HG03108 (cell line): ENCODE measurements around the gene LHFPL4.
"Not testable (repeated sequence)": the region's sequence is repeated elsewhere in the genome, so short reads cannot be mapped to it uniquely, and the experiment has no call there.

Experiments used
- ATAC-seq: cut with Tn5 transposase; IDR thresholded peaks from one replicate; pipeline ENCODE4 v1.9.1; 2021; ENCODE audit warnings: moderate library complexity; ENCODE audit not compliant: unreplicated experiment

The LHFPL4 gene

DNA sequence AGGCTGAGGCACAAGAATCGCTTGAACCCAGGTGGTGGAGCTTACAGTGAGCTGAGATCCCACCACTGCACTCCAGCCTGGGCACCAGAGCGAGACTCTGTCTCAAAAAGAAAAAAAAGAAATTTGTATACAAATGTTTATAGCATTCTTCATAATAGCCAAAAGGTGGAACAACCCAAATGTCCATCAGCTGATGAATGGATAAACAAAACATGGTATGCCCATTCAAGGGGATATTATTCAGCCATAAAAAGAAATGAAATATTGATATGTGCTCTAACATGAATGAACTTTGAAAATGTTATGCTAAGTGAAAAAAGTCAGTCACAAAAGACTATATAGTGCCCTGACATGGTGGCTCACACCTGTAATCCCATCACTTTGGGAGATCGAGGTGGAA lies 11.4 kb downstream of the LHFPL4 start:
- ATAC-seq, result no peak

DNA sequence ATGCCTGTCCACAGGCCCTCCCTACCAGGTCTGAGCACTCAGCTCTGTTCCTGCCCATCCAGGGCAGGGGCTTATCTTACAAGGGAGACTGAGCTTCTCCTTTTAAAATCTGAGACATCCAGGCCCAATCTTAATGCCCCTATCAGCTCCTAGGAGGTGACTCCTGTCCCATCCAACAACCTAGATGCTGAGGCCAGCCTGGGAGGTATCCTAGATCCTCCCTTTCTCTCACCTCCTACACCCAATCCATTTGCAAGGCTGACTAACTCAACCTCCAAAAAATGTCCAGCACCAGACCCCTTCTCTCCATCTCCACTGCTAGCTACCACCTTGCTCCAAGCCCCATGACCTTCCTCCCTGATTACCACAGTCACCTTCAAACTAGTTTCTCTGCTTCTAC lies 17.4 kb downstream of the LHFPL4 start:
- no peak for ATAC-seq

GRCh38 chr3:9534429-9534828 lies 19.2 kb downstream of the LHFPL4 start:
- no peak for ATAC-seq

GRCh38 chr3:9525078-9525477 lies 28.5 kb downstream of the LHFPL4 start:
- ATAC-seq, result no peak

GRCh38 chr3:9514956-9515355 lies 38.7 kb downstream of the LHFPL4 start:
- no peak for ATAC-seq

GRCh38 chr3:9514306-9514705 lies 39.3 kb downstream of the LHFPL4 start:
- ATAC-seq, result no peak

- ATAC-seq, result no peak
Observed at GRCh38 chr3:9512456-9513045, 41.1 kb downstream of the LHFPL4 start.

DNA sequence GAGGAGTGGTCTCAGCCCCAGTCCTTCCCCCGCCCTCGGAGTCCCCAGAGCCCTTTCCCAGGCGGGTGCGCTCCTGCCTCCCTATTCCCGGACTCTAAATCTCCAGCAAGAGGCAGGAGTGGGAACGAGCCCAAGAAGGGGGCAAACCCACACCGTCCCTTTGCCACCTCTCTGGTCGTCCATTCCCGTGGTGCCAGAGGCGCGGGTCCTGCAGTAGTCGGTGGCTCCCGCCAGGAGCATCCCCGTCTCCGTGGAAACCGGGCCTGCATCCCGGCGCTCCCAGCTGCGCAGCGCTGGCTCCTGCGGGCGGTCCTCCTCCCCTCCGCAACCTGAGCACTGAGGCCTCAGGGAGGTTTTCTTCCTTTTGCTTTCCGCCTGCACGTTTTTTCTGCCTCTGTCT lies 44.8 kb downstream of the LHFPL4 start:
- no peak for ATAC-seq

DNA sequence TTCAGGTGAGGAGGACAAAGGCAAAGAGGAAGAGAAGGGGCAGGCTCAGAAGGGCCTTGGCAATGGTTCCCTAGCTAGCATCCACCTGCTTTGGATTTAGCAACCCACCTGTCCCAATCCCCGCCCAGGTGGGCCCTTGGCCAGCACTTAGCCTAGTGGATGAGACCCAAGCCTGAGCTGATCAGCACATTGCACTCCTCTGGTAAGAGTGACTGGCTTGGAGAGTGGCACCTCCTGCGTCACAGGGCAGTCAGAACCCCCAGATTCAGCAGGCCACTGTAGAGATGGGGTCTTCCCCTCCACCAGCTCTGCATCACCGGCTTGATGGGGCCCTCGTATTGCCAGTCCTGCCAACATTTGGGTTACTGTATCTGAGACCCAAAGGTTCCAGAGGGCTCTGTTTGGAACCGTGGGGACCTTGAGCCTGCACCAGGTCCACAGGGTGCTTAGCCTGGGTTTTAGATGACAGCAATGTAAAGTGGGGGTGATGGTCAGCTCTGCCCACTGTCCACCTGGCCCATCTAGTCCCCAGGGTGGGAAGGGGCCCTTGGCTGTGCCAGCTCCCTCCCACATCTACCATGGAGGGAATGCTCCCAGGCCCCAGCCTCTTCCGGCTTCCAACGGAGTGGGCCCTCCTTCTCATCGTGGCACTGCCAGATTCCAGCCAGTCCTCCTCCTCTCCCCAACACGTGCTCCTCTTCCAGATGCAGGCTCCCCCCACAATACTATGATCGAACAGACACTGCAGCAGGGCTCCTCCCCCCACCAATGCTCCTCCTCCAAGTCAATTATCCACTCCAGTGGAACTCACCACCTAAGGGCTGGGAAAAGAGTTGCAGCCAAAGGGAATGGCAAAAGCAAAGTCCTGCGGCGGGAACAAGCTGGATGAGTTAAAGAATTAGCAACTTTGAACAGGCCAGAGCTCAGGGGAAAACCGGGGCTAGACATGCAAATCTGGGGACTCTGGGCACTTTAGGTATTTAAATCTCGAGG lies 45.7 kb downstream of the LHFPL4 start:
- no peak for ATAC-seq

DNA sequence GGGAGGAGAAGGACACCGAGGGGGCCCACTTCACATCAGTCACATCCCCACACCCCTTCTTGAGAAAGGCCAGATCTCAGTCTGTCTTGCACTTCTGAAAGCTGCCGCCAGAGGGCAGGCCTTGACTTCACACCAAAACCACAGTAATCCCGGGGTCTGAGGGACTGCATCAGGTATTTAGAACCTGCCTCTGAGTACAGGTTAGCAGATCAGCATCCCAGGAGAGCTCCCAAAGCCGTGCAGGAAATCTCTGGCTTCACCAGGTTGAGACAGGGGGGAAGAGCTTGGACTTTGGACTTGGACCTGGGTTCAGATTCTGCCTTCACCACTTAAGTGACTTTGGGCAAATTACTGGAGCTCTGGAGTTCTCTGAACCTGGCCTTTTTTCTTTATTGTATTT lies 50.3 kb downstream of the LHFPL4 start:
- no peak for ATAC-seq

- no peak for ATAC-seq
Observed at GRCh38 chr3:9501226-9501625, 52.4 kb downstream of the LHFPL4 start.

DNA sequence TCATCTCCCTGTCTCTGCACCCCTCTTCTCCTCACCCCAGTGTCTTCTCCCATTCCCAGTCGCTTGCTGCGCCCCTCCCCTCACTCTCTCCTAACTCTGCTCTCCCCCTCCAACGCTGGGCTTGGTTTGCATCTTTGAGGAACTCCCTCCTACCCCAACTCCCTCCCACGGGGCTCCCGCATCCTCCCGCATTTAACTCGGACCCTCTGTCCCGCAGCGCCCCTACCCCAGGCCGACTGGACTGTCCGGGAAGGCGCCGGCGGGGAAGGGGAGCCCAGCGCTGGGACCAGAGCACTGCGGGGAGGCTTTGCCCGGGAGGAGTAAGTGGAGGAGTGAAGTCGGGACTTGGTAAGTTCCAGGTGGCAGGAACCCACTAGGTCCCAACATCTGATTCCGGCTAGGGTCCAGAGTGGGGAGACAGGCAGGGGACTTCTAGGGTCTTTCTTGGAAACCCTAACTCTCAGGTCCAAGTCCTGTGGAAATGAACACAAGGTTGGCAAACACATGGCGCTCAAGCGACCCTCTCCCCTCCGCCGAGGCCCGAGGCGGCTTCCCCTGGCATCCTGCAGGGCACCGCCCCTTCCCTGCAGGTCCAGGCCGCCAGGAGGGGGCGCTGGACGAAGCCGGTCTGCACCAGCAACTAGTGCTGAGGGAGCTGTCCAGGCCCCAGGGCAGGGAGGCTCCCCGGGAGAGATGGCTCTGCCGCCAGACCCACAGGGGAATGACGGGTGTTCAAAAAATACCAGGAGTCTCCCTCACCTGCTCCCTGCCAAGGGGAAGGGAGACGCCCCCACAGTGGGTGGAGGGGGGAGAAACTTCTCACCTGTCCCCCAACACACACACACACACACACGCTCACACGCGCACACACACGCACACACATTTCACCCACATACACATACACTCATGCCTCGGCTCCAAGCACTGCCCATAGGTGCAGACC lies 53.2 kb downstream of the LHFPL4 start:
- ATAC-seq, result no peak

DNA sequence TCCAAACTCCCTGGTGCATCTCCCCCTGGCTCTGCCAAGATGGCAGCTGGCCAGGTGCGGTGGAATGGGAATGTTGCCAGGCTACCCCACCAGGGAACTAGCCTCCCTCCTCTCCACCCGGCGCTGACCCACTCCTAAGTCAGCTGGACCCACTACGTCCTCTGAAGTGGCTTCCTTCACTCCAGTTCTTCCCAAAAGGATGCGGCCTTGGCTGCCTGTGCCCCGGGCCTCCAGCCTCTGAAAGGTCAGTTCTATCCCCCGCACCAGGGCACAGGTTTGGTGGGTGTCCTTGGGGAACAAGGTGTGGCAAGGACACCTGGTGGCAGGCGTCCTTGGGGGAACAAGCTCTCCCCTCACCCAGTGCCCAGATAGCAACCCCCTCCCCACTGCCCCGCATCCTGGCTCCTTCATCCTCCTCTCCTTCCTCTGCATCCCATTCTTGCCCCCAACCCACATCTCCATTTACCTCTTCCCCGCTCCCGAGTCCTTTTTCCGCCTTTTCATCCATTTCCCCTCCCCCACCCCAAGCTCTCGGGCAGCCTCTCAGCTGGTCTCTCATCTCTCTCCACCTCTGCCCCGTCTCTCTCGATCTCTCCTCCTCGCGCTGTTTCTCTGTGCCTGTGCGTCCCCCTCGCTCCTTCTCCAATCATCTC lies 54.0 kb downstream of the LHFPL4 start:
- ATAC-seq, result no peak

DNA sequence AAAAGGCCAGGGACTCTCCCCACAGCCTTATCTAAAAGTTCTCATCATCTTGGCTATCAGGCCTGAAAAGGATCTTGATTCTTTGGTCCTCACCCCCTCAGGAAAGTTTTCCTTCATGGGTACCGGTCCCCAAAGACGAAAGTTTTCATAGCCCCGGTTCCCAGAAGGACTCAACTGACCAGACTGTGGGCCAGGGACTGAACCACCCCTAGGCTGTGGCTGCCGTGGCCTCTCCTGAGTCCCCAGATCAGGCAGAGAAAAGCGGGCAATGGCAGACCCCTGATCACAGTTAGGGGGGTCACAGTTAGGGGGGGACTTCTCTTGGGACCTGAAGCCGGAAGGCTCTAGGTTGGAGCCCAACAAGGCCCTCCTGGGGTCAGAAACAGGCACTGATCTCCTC lies 54.8 kb downstream of the LHFPL4 start:
- ATAC-seq, result no peak

DNA sequence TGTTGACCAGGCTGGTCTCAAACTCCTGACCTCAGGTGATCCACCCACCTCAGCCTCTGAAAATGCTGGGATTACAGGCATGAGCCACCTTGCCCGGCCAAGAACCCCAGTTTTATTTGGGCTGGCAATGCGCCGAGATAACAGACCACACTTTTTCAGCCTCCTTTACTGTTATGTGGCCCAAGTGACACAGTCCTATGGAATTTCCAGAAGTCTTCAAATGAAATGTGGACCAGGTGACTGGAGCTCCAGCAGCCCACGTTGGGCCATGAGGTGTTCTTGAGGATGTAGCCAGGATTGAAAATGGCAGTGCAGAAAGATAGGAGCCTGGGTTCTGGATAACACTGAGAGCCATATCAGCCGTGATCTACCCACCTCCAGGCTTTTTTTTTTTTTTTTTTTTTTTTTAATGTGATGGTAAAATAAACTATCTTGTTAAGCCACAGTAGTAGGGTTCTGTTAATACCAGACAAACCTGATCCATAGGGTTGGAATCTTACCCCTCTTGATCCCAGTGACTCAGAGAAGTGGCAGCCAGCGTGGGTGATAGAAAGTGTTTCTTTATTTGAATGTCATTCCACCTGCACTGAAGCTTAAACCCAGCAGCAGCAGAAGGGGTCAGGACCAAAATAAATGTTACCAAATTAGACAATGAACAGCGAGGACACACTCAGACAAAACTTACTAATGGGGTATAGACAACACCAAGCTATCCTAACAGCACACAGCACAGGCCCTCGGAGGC lies 55.6 kb downstream of the LHFPL4 start:
- no peak for ATAC-seq

GRCh38 chr3:9496893-9497292 lies 56.7 kb downstream of the LHFPL4 start:
- no peak for ATAC-seq

- not testable (repeated sequence) for ATAC-seq
Observed at GRCh38 chr3:9494036-9494435, 59.6 kb downstream of the LHFPL4 start.

DNA sequence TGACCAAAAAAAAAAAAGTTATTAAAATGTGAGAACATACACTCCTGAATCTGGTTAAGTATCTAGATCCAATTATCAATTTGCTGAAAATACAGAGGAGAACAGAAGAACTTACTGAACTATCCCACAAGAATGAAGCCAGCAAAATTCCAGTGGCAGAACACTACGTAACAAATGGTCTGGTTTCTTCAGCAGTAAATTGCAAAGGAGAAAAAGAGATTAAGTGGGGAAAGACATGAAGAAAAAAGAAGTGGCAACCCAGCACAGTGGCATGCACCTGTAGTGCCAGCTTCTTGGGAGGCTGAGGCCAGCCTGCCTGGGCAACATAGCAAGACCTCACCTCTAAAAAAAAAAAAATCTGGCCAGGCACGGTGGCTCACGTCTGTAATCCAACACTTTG lies 62.1 kb downstream of the LHFPL4 start:
- no peak for ATAC-seq

GRCh38 chr3:9485248-9485647 lies 68.4 kb downstream of the LHFPL4 start:
- ATAC-seq, result no peak

GRCh38 chr3:9480265-9480664 lies 73.4 kb downstream of the LHFPL4 start:
- no peak for ATAC-seq
